Hematopoietic multipotent progenitor cell treated with erythropoietin and hydrocortisone succinate and interleukin-3 and kit ligand, for 15 days (in vitro differentiated cells): ENCODE measurements around the gene ELP4.
"Not testable (repeated sequence)": the region's sequence is repeated elsewhere in the genome, so short reads cannot be mapped to it uniquely, and the experiment has no call there.

ENCODE experiments used
- DNase-seq: peaks from one replicate; pipeline ENCODE4 v3.0.0-alpha.2; 2015; ENCODE audit warnings: low spot score

Gene ELP4

GRCh38 chr11:31646216-31646615, 136.6 kb downstream of the ELP4 start:
- DNase-seq = no peak

GRCh38 chr11:31649129-31649966, 139.8 kb downstream of the ELP4 start:
- DNase-seq = no peak

- no peak for DNase-seq
Observed at GRCh38 chr11:31651208-31651607, 141.6 kb downstream of the ELP4 start.

- DNase-seq = no peak
Observed at GRCh38 chr11:31651822-31652221, 142.3 kb downstream of the ELP4 start.

GRCh38 chr11:31652528-31652927, 143.0 kb downstream of the ELP4 start:
- DNase-seq = no peak

- DNase-seq = no peak
Observed at GRCh38 chr11:31655483-31655882, 145.9 kb downstream of the ELP4 start.

GRCh38 chr11:31656051-31656450, 146.5 kb downstream of the ELP4 start:
- no peak for DNase-seq

GRCh38 chr11:31657091-31657490, 147.5 kb downstream of the ELP4 start:
- DNase-seq = no peak

- no peak for DNase-seq
Observed at GRCh38 chr11:31664129-31664528, 154.6 kb downstream of the ELP4 start.

GRCh38 chr11:31664954-31665353, 155.4 kb downstream of the ELP4 start:
- DNase-seq = no peak

- no peak for DNase-seq
Observed at GRCh38 chr11:31671681-31672080, 162.1 kb downstream of the ELP4 start.

GRCh38 chr11:31673108-31673507, 163.5 kb downstream of the ELP4 start:
- not testable (repeated sequence) for DNase-seq

GRCh38 chr11:31676280-31676982, 166.9 kb downstream of the ELP4 start:
- DNase-seq = no peak

- no peak for DNase-seq
Observed at GRCh38 chr11:31680770-31681169, 171.2 kb downstream of the ELP4 start.

GRCh38 chr11:31687256-31687655, 177.7 kb downstream of the ELP4 start:
- no peak for DNase-seq

GRCh38 chr11:31687861-31688260, 178.3 kb downstream of the ELP4 start:
- no peak for DNase-seq

- DNase-seq = no peak
Observed at GRCh38 chr11:31689559-31689958, 180.0 kb downstream of the ELP4 start.

GRCh38 chr11:31690041-31690440, 180.5 kb downstream of the ELP4 start:
- no peak for DNase-seq

- no peak for DNase-seq
Observed at GRCh38 chr11:31690516-31690915, 180.9 kb downstream of the ELP4 start.

GRCh38 chr11:31692466-31692865, 182.9 kb downstream of the ELP4 start:
- DNase-seq = no peak

- not testable (repeated sequence) for DNase-seq
Observed at GRCh38 chr11:31697049-31697448, 187.5 kb downstream of the ELP4 start.

- no peak for DNase-seq
Observed at GRCh38 chr11:31699066-31699465, 189.5 kb downstream of the ELP4 start.

- DNase-seq = no peak
Observed at GRCh38 chr11:31702966-31703365, 193.4 kb downstream of the ELP4 start.
